Femur (tissue), 1 donor: Measurements from ENCODE around the gene PGS1.
"Not testable (repeated sequence)": the region's sequence is repeated elsewhere in the genome, so short reads cannot be mapped to it uniquely, and the experiment has no call there.

Experiments used
- DNase-seq: peaks from one replicate; pipeline ENCODE4 v3.0.0-alpha.2; 2017

PGS1 gene

GRCh38 chr17:78378225-78379130, at the start of gene PGS1:
TSS of gene PGS1 (plus strand) at chr17:78378649. CDS start at chr17:78378666, 17 bp downstream.
- DNase-seq, result peak; percentile 87

GRCh38 chr17:78329263-78330059, 49.0 kb upstream of the PGS1 start:
- peak; percentile 72 for DNase-seq

GRCh38 chr17:78330570-78331224, 47.8 kb upstream of the PGS1 start:
- no peak for DNase-seq

- DNase-seq, result not testable (repeated sequence)
Observed at GRCh38 chr17:78331355-78331754, 47.1 kb upstream of the PGS1 start.

GRCh38 chr17:78332991-78333390, 45.5 kb upstream of the PGS1 start:
- no peak for DNase-seq

GRCh38 chr17:78335209-78335608, 43.2 kb upstream of the PGS1 start:
- no peak for DNase-seq

GRCh38 chr17:78337244-78338109, 41.0 kb upstream of the PGS1 start:
- DNase-seq, result no peak

- DNase-seq, result no peak
Observed at GRCh38 chr17:78338486-78339259, 39.8 kb upstream of the PGS1 start.

- DNase-seq, result no peak
Observed at GRCh38 chr17:78340183-78340955, 38.1 kb upstream of the PGS1 start.

- peak; percentile 90 for DNase-seq
Observed at GRCh38 chr17:78341559-78342448, 36.6 kb upstream of the PGS1 start.

- DNase-seq, result peak; percentile 92
Observed at GRCh38 chr17:78342449-78343186, 35.8 kb upstream of the PGS1 start.

- DNase-seq, result peak; percentile 94
Observed at GRCh38 chr17:78343187-78343542, 35.3 kb upstream of the PGS1 start.

GRCh38 chr17:78343543-78344201, 34.8 kb upstream of the PGS1 start:
- DNase-seq, result no peak

GRCh38 chr17:78344666-78345065, 33.8 kb upstream of the PGS1 start:
- DNase-seq, result no peak

- DNase-seq, result no peak
Observed at GRCh38 chr17:78345172-78345571, 33.3 kb upstream of the PGS1 start.

- DNase-seq, result no peak
Observed at GRCh38 chr17:78345791-78346494, 32.5 kb upstream of the PGS1 start.

- no peak for DNase-seq
Observed at GRCh38 chr17:78346605-78347250, 31.7 kb upstream of the PGS1 start.
